HG02610 (cell line): ENCODE data around the gene TPSB2.
"Not testable (repeated sequence)": the region's sequence is repeated elsewhere in the genome, so short reads cannot be mapped to it uniquely, and the experiment has no call there.

Experiments used
- ATAC-seq: cut with Tn5 transposase; IDR thresholded peaks from one replicate; pipeline ENCODE4 v1.9.1; 2021; ENCODE audit warnings: mild to moderate bottlenecking, moderate library complexity; ENCODE audit not compliant: unreplicated experiment

The TPSB2 gene

DNA sequence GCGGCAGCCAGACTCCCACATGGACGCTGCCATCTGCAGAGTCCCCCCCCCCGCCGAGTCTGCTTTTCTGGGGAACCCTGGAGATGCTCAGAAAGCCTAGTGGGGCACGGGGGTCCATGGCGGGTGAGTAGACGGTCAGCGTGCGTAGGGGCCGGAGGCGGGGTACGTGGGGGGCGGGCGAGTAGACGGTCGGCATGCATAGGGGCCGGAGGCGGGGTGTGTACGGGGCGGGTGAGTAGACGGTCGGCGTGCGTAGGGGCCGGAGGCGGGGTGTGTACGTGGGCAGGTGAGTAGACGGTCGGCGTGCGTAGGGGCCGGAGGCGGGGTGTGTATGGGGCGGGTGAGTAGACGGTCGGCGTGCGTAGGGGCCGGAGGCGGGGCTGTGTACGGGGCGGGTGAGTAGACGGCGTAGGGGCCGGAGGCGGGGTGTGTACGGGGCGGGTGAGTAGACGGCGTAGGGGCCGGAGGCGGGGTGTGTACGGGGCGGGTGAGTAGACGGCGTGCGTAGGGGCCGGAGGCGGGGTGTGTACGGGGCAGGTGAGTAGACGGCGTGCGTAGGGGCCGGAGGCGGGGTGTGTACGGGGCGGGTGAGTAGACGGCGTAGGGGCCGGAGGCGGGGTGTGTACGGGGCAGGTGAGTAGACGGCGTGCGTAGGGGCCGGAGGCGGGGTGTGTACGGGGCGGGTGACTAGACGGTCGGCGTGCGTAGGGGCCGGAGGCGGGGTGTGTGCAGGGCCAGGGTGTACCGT is 44.4 kb downstream of the TPSB2 start:
- not testable (repeated sequence) for ATAC-seq

DNA sequence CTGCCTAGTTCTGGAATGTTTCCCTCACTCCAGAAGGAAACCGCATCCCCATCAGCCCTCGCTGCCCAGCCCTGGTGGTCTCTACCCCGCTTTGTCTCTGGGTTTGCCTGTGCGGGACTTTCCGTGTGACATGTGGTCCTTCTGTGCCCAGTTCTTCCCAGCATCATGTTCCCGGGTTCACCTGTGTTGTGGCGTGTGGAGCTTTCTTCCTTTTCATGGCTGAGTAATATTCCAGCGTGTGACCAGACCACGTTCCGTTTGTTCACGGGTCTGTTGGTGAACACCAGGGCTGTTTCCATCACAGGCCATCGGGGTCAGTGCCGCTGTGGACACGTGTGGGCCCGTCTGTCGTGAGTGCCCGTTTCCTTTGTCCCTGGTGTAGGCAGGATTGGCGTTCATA is 45.0 kb downstream of the TPSB2 start:
- ATAC-seq = no peak

DNA sequence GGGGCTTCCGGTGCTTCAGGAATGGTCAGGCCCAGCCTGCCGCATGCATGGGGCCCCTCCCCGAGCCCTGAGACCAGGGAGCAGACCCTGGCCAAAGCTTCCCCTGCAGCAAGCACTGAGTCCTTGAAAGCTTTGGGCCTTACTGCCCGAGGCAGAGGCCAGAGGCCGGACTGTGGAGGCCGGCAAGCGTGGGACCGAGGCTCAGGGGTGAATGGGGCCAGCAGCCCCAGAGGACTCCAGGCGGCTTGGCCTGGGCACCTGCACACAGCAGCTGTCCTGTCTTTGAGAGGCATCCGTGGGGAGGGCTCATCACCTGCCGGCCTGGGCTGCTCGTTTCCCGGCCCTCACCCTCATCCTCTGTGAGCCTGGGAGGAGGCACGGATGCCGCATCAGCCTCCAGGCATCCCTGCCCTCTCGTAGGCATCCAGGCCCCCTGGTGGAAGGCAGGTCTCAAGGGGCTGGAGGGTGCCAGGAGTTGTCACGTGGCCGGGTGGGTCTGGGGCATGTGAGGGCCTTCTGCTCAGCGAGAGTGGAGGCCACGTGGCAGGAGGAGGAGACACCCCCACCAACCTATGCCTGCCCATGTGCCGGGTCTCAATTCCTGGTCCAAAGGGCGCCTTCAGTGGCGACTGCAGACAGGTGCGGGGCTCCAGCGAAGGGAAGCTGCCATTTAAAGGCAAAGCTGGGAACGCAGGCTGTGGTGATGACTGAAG is 45.7 kb downstream of the TPSB2 start:
- ATAC-seq = no peak

DNA sequence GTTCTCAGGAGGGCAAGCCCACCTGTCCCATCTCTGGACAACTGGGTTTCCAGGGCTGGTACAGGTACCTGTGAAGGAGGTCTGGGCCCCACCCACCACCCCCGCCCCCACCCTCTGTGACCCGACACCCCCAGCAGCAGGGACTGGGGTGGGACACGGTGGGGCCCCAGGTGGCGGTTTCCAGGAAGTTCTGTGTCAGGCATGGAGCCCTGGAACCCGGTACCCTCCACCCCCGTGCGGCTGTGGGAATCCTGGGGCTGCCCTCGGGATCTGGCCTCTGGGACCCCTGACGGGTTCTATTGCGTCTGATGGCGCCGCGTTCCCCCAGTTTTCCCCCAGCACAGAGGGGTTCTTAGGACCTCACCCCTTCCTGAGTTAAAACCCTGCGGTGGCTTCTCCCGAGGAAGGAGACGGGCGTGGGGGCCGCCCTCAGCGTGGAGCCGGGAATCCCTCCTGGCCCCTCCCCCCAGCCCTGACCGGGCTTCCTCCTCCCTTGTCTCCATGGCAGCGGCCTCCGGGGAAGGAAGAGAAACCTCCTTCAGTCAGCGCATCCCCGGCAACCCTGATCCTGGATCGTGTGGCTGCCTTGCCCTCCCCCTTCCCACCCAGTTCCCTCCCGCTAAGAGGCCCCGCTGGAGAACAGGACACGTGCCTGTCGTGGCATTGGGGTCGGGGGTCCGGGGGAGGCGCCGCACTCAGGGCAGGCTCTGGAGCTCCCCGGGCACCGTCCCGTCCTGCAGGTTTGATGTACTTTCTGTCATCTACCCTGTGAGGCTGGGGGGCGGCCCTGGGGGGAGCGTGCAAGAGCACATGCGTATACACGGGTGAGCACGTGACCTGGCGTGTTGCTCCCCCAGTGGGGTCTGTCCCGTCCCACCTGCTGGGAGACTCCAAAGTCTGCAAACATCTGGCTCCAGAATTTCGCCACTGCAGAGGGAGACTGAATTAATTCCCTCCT is 46.8 kb downstream of the TPSB2 start:
- no peak for ATAC-seq

DNA sequence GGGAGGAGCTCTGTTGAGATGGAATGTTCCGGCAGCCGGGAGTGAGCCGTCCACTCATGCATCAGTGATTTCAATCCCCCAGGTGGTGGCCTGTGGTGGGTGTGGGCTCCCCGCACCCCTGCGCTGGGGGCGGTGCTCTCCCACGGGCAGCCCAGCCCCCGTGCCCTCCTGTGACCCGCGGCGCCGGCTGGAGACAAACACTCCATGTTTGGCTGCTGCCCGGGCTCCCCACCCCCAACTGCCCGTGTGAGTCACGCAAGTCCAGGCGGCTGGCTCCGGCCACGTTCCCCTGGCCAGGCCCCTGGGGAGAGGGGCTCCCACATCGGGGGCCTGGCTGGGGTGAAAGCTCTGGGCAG is 47.7 kb downstream of the TPSB2 start:
- no peak for ATAC-seq

DNA sequence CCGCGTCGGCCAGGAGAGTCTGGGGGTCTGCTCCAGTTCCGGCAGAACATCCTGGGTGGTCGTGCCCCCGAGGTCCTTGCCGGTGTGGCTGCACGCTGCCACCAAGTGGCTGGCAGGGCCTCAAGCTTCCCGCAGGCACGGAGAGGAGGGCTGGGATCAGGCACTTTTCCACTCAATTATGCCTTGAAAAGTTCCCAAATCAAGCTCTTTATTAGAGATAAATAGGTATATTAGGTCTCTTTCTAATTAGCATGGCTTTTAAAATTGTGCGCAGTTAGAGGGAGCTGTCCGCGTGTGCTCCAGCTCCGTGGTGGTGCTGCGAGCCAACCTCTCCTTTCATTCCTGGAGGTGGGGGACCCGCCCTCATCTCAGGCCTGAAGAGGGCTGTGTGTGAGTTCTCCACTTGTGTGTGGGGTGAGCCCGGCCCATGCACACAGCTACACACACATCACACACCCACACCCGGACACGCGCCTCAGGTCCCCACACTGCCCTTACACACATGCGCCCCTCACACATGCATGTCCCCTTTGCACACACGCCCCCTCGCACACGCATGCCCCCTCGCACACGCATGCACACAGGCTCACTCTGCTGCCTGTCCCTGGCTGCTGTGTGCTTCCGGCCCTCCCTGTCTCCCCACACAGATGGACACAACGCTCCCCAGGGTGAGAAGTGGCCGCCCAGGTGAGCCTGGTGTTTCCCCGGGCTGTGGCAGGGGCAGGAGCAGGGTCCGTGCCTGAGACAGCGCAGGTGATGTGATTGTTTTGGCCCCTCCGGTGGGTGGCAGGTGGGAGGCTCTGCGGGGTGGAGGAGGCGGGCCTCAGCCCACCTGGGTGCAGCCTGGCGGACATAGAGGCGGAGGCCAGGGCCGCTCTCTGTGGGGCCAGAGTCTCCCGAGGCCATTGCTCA is 48.3 kb downstream of the TPSB2 start:
- no peak for ATAC-seq

DNA sequence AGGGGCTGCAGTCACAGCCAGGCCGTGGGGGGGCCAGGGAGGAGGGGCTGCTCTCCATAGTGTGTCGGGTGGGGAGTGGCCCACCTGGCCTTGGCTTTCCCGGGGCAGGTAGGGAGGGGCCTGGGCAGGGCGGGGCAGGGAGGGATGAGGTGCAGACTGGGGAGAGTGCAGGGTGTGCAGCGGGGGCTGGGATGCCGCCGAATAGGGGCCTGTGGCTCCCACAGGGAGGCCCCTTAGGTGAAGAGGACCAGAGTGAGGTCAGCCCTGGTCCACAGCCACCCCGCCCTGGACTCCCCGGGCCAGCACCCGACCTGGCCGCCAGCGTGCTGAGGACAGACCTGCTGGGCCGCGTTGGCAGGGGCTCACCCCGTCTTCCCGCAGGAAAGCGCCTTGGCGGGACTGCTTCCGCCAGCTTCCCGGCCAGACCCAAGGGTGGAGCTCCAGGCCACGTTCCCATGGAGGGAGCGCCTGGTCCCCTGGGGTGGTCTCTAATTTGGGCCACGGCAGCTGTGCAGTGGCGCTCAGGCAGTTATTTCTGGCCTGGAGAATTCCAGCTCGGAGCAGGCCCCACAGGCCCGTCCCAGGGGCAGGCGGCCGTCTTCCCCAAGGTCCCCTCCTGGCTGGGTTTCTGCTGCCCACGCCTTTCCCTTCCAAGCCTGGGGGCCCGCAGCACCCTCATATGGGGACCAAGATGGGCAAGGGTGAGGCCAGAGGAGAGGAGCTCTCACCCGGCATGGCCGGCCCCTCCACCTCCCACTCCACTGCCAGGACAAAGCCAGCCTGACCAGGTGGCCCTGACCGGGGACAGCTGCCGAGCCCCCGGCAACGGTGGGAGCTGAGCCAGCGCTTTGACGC is 49.2 kb downstream of the TPSB2 start:
- ATAC-seq = no peak
